ENCODE results near the gene REXO2. TPM values are rescaled to one million over a fixed set of nuclear protein-coding genes. Genes with fewer than 3 reads are reported as not detected.

Gene REXO2
- total RNA-seq (10 to 100 TPM; 25.9 to 51.7 TPM), polyA plus RNA-seq (10 to 100 TPM; 36.0 to 42.8 TPM)

GRCh38 chr11:114439229-114440120 is at the start of gene REXO2:
Gene REXO2 (plus strand): TSS chr11:114439467. CDS start chr11:114439529, 62 bp downstream.
- TF ChIP-seq CTCF (IDR thresholded peaks at IDR 0.05; ENCODE audit: low read depth, low read length, missing input control) (no peak), RAD21 (IDR thresholded peaks at IDR 0.05) (peak; percentile 35 to 67), RXRA (IDR thresholded peaks at IDR 0.05) (peak; percentile 37 to 51), NR2F2 (IDR thresholded peaks at IDR 0.05) (no peak), SP1 (IDR thresholded peaks at IDR 0.05) (peak; percentile 56), FOXA1 (IDR thresholded peaks at IDR 0.05) (no peak), JUND (IDR thresholded peaks at IDR 0.05) (no peak), GABPA (IDR thresholded peaks at IDR 0.05 in 1 of 2, conservative IDR thresholded peaks at IDR 0.05 in 1 of 2) (no peak), FOXA2 (IDR thresholded peaks at IDR 0.05) (no peak), HNF4A (conservative IDR thresholded peaks at IDR 0.05) (peak in 1 of 2 donors; percentile 33), TAF1 (conservative IDR thresholded peaks at IDR 0.05) (no peak), ATF3 (IDR thresholded peaks at IDR 0.05) (no peak), MAX (IDR thresholded peaks at IDR 0.05) (peak; percentile 97), YY1 (IDR thresholded peaks at IDR 0.05) (peak; percentile 62), ZBTB33 (IDR thresholded peaks at IDR 0.05) (no peak), REST (IDR thresholded peaks at IDR 0.05) (peak; percentile 20)
- no peaks in the 10 kb centered on the region for H3K9me3 ChIP-seq (ENCODE audit: control insufficient read depth in 4 of 4, low read length in 3 of 4)
- H3K36me3 ChIP-seq (ENCODE audit: control insufficient read depth in 4 of 4, insufficient read depth in 3 of 4, low read depth in 1 of 4, low read length in 3 of 4) = peaks cover 0 to 5% (median 2%) of the 10 kb centered on the region in 4 donors
- H3K9ac ChIP-seq (ENCODE audit: low read depth in 1 of 2, low read length in 2 of 2) = peak within 1 kb of the TSS; percentile 53 to 68
- peak within 1 kb of the TSS; percentile 47 to 83 for H3K27ac ChIP-seq (ENCODE audit: low read depth in 1 of 2, low read length in 2 of 2)
- peak; percentile 92 for DNase-seq (ENCODE audit: low spot score)
- H3K27me3 ChIP-seq (ENCODE audit: control insufficient read depth in 4 of 4, insufficient read depth in 4 of 4, low read length in 3 of 4) = no peaks in the 10 kb centered on the region
- peak within 1 kb of the TSS; percentile 62 to 79 (median 64) for H3K4me3 ChIP-seq (ENCODE audit: low read depth in 1 of 3, low read length in 3 of 3)
- WGBS = under 1% methylated on average over 64 of the region's 64 CpGs
- peaks cover 0 to 15% (median 2%) of the 10 kb centered on the region in 4 donors for H3K4me1 ChIP-seq (ENCODE audit: control insufficient read depth in 4 of 4, insufficient read depth in 4 of 4, low read length in 3 of 4)
